HEK293T (cell line): ENCODE results near the gene PRRC2B.
"Not testable (repeated sequence)": the region's sequence is repeated elsewhere in the genome, so short reads cannot be mapped to it uniquely, and the experiment has no call there.

Experiments
- FOXM1 ChIP-seq: fragments of 450-650 bp; IDR thresholded peaks from 2 replicates; pipeline ENCODE4 v1.6.1; 2017; ENCODE audit warnings: mild to moderate bottlenecking, borderline replicate concordance
- NFRKB ChIP-seq: fragments of 450-650 bp; IDR thresholded peaks from 2 replicates; pipeline ENCODE4 v1.6.1; 2016; ENCODE audit warnings: mild to moderate bottlenecking, moderate library complexity
- TF ChIP-seq, protein P1 (sequence below): fragments of 450-650 bp; IDR thresholded peaks from 2 replicates; pipeline ENCODE4 v1.6.1; 2016

DNA sequence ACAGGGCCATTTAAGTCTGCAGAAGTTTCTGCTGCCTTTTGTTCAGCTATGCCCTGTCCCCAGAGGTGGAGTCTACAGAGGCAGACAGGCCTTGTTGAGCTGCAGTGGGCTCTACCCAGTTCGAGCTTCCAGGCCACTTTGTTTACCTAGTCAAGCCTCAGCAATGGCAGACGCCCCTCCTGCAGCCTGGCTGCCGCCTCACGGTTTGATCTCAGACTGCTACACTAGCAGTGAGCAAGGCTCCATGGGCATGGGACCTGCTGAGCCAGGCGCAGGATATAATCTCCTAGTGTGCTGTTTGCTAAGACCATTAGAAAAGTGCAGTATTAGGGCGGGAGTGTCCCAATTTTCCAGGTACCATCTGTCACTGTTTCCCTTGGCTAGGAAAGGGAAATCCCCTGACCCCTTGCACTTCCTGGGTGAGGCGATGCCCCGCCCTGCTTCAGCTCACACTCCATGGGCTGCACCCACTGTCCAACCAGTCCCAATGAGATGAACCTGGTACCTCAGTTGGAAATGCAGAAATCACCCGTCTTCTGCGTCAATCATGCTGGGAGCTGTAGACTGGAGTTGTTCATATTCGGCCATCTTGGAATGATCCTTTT lies 48.9 kb upstream of the PRRC2B start:
- not testable (repeated sequence) for TF ChIP-seq NFRKB, FOXM1
- TF ChIP-seq, protein P1, sequence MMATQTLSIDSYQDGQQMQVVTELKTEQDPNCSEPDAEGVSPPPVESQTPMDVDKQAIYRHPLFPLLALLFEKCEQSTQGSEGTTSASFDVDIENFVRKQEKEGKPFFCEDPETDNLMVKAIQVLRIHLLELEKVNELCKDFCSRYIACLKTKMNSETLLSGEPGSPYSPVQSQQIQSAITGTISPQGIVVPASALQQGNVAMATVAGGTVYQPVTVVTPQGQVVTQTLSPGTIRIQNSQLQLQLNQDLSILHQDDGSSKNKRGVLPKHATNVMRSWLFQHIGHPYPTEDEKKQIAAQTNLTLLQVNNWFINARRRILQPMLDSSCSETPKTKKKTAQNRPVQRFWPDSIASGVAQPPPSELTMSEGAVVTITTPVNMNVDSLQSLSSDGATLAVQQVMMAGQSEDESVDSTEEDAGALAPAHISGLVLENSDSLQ = not testable (repeated sequence)
